ENCODE data around the gene CHST11.

CHST11 gene

DNA sequence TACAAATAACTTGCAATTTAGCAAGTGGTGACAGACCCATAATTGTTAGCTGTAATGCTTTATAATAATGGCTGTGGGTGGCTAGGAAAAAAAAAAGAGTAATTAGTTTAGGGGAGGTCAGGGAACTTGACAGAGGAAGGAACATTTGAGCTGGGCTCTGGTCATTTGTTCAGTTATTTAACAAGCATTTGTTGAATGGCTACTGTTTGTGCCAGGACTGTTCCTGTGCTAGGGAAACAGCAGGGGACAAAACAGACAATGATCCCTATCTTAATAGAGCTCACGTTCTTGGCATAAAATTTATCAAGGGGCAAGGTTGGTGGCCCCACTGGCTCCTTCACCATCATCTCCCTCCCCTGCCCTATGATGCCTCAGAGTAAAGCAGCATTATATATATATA is 18.5 kb downstream of the CHST11 start:
- no peak for TF ChIP-seq SUZ12 (IDR thresholded peaks at IDR 0.05; ENCODE audit: extremely low read depth, insufficient read depth, insufficient read length)
- DNase-seq (ENCODE audit: low read depth, low spot score) = no peak

DNA sequence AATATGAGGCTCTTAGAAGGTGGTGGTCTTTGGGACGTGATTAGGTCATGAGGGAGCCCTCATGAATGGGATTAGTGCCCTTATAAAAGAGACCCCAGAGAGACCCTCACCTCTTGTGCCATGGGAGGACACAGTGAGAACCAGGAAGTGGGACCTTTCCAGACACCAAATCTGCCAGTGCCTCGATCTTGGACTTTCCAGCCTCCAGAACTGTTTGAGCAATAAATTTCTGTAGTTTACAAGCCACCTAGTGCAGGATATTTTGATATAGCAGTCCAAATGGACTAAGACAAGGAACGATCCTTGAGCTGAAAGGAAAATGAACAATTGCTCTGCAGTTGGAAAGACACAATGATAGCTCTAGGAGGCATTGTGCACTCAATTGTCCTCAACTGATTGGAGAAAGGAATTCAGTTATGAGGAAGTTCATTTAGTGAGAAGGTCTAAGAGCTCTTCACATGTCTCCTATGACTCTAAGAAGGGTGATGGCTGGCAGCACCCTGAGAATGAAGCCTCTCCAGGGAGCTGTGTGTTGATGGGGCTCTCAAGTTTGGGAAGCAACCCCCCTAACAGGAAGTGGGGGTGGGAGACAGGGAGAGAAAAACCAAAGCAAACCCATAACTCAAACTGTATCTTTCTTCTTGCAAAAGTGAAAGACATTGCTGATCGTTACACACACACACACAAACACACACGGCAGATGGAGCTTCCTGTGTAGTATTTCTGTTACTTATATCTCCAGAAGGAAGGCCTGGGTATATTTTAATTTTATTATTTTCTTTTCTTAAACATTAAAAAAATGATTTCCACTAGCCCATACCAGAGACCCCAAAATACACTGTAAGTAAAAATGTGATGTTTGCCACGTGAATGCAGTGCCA is 21.0 kb downstream of the CHST11 start:
- Histone ChIP-seq H3K36me3 (ENCODE audit: insufficient read depth, insufficient read length, low read length) (peaks cover 8% of the 10 kb centered on the region), H3K27me3 (ENCODE audit: insufficient read depth, insufficient read length) (no peaks in the 10 kb centered on the region), H3K9ac (ENCODE audit: insufficient read length, low read depth) (no peak overlapping the region), H3K9me3 (ENCODE audit: insufficient read depth, low read length) (no peaks in the 10 kb centered on the region), H3K4me3 (ENCODE audit: insufficient read length, low read depth) (no peak overlapping the region), H3K4me1 (ENCODE audit: insufficient read depth, insufficient read length) (no peaks in the 10 kb centered on the region)
- TF ChIP-seq YY1 (IDR thresholded peaks at IDR 0.05; ENCODE audit: insufficient read depth, insufficient read length) (no peak), SUZ12 (IDR thresholded peaks at IDR 0.05; ENCODE audit: extremely low read depth, insufficient read depth, insufficient read length) (no peak), ZNF274 (IDR thresholded peaks at IDR 0.05; ENCODE audit: low read depth, low read length) (no peak)
- DNase-seq (ENCODE audit: low read depth, low spot score) = no peak

More for the DNA sequence above, 18.5 kb downstream of the CHST11 start:
- H3K9ac ChIP-seq (ENCODE audit: insufficient read length, low read depth) = no peak overlapping the region
- H3K4me3 ChIP-seq (ENCODE audit: insufficient read length, low read depth) = no peak overlapping the region
- H3K9me3 ChIP-seq (ENCODE audit: insufficient read depth, low read length) = no peaks in the 10 kb centered on the region
- H3K4me1 ChIP-seq (ENCODE audit: insufficient read depth, insufficient read length) = no peaks in the 10 kb centered on the region
- H3K27me3 ChIP-seq (ENCODE audit: insufficient read depth, insufficient read length) = no peaks in the 10 kb centered on the region
- no peaks in the 10 kb centered on the region for H3K36me3 ChIP-seq (ENCODE audit: insufficient read depth, insufficient read length, low read length)

DNA sequence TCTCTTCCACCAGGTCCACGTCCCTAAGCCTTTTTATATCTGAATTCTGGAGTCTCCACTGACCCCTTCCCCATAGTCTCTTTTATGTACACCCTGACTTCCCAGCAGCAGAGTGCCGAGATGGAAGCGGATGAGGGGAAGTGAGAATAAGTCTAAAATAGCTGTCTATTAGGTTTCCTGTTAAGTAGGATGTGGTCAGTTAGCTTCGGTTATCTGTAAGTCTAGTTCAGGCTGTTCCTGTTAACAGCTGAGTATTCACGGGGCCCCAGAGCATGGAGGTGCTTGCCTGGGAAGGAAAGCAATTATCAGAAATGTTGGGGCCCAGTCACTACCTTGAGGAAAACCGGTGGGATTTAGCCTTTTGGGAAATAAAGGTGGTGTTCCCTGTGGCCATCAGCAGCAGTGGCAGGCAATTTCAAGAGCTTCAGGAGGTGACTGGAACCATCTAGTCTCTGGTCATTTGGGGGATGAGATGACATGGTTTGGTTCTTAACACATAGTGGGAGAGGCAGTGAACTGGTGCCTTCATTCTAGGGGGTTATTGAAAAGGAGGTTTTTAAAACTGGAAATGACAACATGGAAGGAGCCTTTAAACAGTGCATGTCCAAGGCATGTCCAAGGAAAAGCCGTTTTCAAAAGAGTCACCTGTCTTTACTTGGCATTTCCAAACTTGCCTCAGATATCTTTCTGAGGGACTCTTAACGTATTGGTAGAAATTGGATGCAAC is 21.8 kb downstream of the CHST11 start:
- H3K27me3 ChIP-seq (ENCODE audit: insufficient read depth, insufficient read length) = no peaks in the 10 kb centered on the region
- no peaks in the 10 kb centered on the region for H3K9me3 ChIP-seq (ENCODE audit: insufficient read depth, low read length)
- DNase-seq (ENCODE audit: low read depth, low spot score) = no peak
- TF ChIP-seq YY1 (IDR thresholded peaks at IDR 0.05; ENCODE audit: insufficient read depth, insufficient read length) (no peak), SUZ12 (IDR thresholded peaks at IDR 0.05; ENCODE audit: extremely low read depth, insufficient read depth, insufficient read length) (no peak)
- H3K4me1 ChIP-seq (ENCODE audit: insufficient read depth, insufficient read length) = no peaks in the 10 kb centered on the region
- no peak overlapping the region for H3K9ac ChIP-seq (ENCODE audit: insufficient read length, low read depth)
- peaks cover 11% of the 10 kb centered on the region for H3K36me3 ChIP-seq (ENCODE audit: insufficient read depth, insufficient read length, low read length)
- H3K4me3 ChIP-seq (ENCODE audit: insufficient read length, low read depth) = no peak overlapping the region

DNA sequence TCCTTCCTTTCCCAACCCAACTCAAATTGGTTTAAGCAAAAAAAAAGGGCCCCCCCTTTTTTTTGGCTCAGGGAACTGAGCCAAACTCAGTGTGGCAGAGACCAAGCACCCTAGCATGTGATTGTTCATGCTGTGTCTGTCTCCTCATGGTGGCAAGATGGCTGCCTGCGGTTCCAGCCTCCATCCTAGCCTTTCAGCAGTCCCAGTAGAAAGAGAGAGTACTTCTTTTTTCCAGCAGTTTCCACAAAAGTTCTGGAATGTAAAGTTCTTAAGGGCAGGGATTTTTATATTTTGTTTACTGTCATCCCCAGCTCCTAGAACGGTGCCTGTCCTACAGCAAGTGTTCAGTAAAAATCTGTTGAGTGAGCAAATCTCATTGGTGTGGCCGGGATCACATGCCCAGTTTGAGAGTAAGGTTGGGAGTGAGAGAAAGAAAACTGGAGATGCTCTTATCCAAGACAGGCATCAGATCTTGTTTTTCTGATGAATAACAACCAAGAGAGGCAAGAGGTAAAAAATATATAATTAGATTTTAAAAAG is 22.4 kb downstream of the CHST11 start:
- no peaks in the 10 kb centered on the region for H3K9me3 ChIP-seq (ENCODE audit: insufficient read depth, low read length)
- peaks cover 11% of the 10 kb centered on the region for H3K36me3 ChIP-seq (ENCODE audit: insufficient read depth, insufficient read length, low read length)
- H3K4me3 ChIP-seq (ENCODE audit: insufficient read length, low read depth) = no peak overlapping the region
- no peak overlapping the region for H3K9ac ChIP-seq (ENCODE audit: insufficient read length, low read depth)
- TF ChIP-seq YY1 (IDR thresholded peaks at IDR 0.05; ENCODE audit: insufficient read depth, insufficient read length) (peak; percentile 7), ZNF274 (IDR thresholded peaks at IDR 0.05; ENCODE audit: low read depth, low read length) (no peak)
- no peaks in the 10 kb centered on the region for H3K4me1 ChIP-seq (ENCODE audit: insufficient read depth, insufficient read length)
- no peak for DNase-seq (ENCODE audit: low read depth, low spot score)
- no peaks in the 10 kb centered on the region for H3K27me3 ChIP-seq (ENCODE audit: insufficient read depth, insufficient read length)

DNA sequence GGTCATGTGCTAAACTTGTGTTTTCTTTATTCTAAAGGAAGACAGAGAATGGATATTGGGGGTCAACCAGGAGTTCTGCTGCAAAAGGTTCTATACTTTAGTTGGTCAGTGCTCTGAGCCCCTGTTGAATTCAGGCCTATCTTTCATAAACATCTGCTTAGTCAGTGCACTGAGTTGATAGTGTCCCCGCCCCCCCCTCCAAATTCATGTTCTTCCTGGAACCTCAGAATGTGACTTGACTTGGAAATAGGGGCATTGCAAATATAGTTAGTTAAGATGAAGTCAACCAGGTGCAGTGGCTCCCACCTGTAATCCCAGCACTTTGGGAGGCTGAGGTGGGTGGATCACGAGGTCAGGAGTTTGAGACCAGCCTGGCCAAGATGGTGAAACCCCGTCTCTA is 23.3 kb downstream of the CHST11 start:
- Histone ChIP-seq H3K4me1 (ENCODE audit: insufficient read depth, insufficient read length) (no peaks in the 10 kb centered on the region), H3K27me3 (ENCODE audit: insufficient read depth, insufficient read length) (no peaks in the 10 kb centered on the region), H3K36me3 (ENCODE audit: insufficient read depth, insufficient read length, low read length) (peaks cover 11% of the 10 kb centered on the region), H3K9me3 (ENCODE audit: insufficient read depth, low read length) (no peaks in the 10 kb centered on the region), H3K9ac (ENCODE audit: insufficient read length, low read depth) (no peak overlapping the region), H3K4me3 (ENCODE audit: insufficient read length, low read depth) (no peak overlapping the region)
- TF ChIP-seq SUZ12 (IDR thresholded peaks at IDR 0.05; ENCODE audit: extremely low read depth, insufficient read depth, insufficient read length) (no peak), ZNF274 (IDR thresholded peaks at IDR 0.05; ENCODE audit: low read depth, low read length) (no peak), YY1 (IDR thresholded peaks at IDR 0.05; ENCODE audit: insufficient read depth, insufficient read length) (no peak)
- no peak for DNase-seq (ENCODE audit: low read depth, low spot score)

DNA sequence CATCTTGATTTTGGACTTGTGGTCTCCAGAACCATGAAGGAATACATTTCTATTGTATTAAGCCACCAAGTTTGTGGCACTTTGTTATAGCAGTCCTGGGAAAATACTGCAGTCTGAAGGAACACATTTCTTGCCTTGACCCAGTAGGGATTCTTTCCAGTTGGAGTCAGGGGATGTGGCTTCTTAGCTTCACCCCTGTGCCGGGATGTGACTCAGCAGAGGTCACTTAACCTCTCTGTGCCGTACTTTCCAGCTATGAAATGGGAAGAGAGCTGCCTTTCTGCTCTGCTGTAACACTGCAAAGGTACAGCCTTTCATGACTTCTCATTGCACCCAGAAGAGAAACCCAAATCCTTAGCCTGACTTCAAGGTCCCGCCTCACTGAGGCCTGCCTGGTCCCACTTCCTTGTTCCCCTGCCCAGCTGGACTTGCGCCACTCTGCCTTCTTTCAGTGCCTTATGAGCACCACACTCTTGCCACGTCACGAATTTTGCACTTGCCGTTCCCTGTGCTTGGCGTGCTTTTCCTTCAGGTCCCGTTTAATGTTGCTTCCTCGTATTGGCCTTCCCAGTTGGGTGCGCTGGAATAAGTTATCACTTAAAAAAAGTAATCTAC is 24.2 kb downstream of the CHST11 start:
- TF ChIP-seq YY1 (IDR thresholded peaks at IDR 0.05; ENCODE audit: insufficient read depth, insufficient read length) = no peak
- no peak for TF ChIP-seq SUZ12 (IDR thresholded peaks at IDR 0.05; ENCODE audit: extremely low read depth, insufficient read depth, insufficient read length)
- TF ChIP-seq ZNF274 (IDR thresholded peaks at IDR 0.05; ENCODE audit: low read depth, low read length) = no peak
- no peak for DNase-seq (ENCODE audit: low read depth, low spot score)
- Histone ChIP-seq H3K9ac (ENCODE audit: insufficient read length, low read depth) (no peak overlapping the region), H3K4me1 (ENCODE audit: insufficient read depth, insufficient read length) (no peaks in the 10 kb centered on the region), H3K9me3 (ENCODE audit: insufficient read depth, low read length) (no peaks in the 10 kb centered on the region), H3K36me3 (ENCODE audit: insufficient read depth, insufficient read length, low read length) (peaks cover 11% of the 10 kb centered on the region), H3K27me3 (ENCODE audit: insufficient read depth, insufficient read length) (no peaks in the 10 kb centered on the region), H3K4me3 (ENCODE audit: insufficient read length, low read depth) (no peak overlapping the region)

DNA sequence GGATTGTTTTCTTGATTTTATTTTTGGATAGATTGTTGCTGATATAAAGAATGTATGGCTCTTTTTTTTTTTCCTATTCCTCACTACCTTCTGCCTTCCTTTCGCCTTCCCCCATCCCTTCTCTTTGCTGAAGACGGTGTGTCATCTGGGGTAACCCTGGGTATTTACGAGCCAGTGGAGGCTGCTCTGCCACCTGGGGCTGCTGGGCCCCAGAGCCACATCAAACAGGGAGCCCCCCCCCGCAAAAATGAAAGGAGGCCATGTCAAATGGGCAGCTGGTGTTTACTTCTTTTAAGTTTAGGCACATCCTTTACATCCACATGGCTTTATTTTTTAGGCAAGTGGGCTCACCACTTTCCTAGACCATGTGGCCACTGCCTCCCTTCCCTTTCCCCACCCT is 25.4 kb downstream of the CHST11 start:
- Histone ChIP-seq H3K9me3 (ENCODE audit: insufficient read depth, low read length) (no peaks in the 10 kb centered on the region), H3K9ac (ENCODE audit: insufficient read length, low read depth) (no peak overlapping the region), H3K4me1 (ENCODE audit: insufficient read depth, insufficient read length) (no peaks in the 10 kb centered on the region), H3K4me3 (ENCODE audit: insufficient read length, low read depth) (no peak overlapping the region), H3K36me3 (ENCODE audit: insufficient read depth, insufficient read length, low read length) (peaks cover 11% of the 10 kb centered on the region), H3K27me3 (ENCODE audit: insufficient read depth, insufficient read length) (no peaks in the 10 kb centered on the region)
- TF ChIP-seq SUZ12 (IDR thresholded peaks at IDR 0.05; ENCODE audit: extremely low read depth, insufficient read depth, insufficient read length) = no peak
- no peak for TF ChIP-seq YY1 (IDR thresholded peaks at IDR 0.05; ENCODE audit: insufficient read depth, insufficient read length)
- TF ChIP-seq ZNF274 (IDR thresholded peaks at IDR 0.05; ENCODE audit: low read depth, low read length) = no peak
- DNase-seq (ENCODE audit: low read depth, low spot score) = no peak

All from NT2/D1 (cell line).